Fibroblast of gingiva (primary cell): ENCODE data around the gene MED29.

ENCODE experiments used
- DNase-seq: peaks from one replicate; pipeline ENCODE4 v3.0.0-alpha.2; 2011; ENCODE audit warnings: low read depth

The MED29 gene

DNA sequence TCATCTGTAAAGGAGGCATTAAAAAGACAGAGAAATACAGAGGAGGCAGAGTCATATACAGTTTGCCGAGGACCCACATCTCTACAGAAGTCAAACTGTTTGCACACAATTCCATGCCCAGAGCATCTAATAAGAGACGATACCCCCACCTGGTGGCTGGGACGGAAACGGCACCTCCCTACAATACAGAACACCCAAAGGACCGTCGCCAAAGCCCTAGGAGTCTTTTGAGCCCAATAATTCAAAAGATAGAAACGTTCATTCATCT, 20.6 kb downstream of the MED29 start:
- peak; percentile 93 for DNase-seq

GRCh38 chr19:39412100-39412866, 21.1 kb downstream of the MED29 start, which contains the start of gene PLEKHG2:
Gene PLEKHG2 (plus strand): TSS chr19:39412669. CDS start chr19:39414087, 1,418 bp downstream.
- peak; percentile 100 for DNase-seq

- no peak for DNase-seq
Measured at GRCh38 chr19:39412867-39413271, 21.7 kb downstream of the MED29 start.

DNA sequence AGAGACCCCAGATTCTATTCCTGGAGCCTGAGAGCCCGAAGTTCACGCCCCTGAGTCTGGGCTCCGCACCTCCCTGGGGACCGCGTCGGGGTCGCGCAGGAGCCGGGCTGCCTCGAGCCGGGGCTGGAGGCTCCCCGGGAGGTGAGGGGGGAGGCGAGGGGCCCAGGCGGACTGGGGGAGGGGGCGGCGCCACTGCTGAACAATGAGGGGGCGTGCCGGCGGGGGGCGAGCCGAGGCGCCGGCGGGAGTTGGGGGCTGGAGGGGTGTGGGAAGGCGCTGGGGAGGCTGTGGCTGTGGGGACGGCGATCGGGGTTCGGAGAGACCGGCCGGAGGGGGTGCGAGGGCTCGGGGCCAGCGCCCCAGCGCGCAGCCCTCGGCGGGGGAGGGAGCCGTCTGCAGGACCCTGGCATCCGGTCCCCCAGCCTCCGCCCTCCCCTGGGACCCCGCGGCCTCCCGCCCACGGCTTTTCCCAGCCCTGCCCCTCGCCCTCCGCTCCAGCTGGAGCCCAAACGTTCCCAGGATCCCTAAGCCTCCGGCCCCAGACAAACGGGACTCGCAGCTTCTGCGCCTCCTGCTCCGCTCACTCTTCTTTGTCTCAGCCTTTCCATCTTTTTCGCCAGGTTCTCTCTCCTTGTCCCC, 22.2 kb downstream of the MED29 start:
- peak; percentile 73 for DNase-seq

DNA sequence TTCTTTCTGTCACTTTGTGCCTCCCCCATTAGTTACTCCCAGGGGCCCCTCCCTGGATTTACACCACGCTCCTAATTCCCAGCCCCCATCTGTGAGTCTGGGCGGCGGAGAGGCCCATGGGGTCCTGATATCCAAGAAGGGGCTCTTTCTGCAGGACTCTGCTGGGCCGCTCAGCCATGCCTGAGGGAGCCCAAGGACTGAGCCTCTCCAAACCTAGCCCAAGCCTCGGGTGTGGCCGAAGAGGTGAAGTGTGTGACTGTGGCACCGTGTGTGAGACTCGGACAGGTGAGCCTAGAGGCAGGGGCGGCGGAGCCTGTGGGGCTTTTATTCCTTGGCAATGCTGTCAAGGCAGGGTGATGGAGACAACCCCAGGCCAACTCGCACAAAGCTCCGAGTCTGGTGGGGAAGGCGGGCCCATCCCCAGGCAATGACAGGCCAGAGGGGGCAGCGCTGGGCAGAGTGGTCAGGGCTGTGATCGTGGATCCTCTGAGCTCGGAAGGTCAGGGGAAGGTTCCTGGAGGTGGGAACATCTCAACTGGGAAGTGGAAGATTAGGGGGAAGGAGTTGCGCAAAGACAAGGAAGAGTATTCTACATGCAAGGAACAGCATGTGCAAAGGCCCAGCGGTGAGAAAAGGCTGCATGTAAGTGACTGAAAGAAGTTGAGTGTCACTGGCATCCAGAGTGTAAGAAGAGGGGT, 22.9 kb downstream of the MED29 start:
- no peak for DNase-seq

DNA sequence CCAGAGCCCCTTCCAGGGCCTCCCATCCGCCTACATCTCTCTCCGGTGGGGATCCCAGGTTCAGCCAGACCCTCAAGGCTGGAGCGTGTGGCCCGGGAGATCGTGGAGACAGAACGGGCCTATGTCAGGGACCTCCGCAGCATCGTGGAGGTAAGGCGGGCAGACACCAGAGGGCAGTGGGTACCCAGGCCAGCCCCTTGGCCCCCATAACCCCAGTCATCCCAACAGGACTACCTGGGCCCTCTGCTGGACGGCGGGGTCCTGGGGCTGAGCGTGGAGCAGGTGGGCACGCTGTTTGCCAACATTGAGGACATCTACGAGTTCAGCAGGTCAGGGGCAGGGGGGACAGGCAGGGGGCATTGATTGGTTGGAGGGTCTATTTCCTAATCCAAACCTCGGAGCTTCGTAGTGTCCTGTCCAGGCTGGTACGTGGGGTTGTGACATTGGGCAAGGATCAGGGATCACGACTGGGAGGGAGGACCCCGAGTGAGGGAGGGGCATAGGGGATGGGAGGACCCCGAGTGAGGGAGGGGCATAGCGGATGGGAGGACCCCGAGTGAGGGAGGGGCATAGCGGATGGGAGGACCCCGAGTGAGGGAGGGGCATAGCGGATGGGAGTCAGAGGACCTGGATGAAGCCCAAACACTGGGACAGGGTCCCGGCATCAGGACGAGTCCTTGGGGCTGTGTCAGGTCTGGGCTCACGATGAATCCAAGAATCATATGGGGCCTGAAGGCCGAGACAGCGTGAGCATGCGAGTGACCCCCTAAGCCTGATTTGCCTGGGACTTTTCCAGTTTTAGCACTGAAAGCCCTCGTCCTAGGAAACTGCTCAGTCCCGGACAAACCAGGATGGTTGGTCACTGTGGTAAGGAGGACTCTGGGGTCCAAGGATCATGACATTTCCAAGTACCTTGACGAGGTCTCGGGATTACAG, 24.2 kb downstream of the MED29 start:
- no peak for DNase-seq

- DNase-seq = no peak
Measured at GRCh38 chr19:39416152-39417120, 25.3 kb downstream of the MED29 start.

- no peak for DNase-seq
Measured at GRCh38 chr19:39417463-39418181, 26.4 kb downstream of the MED29 start.

DNA sequence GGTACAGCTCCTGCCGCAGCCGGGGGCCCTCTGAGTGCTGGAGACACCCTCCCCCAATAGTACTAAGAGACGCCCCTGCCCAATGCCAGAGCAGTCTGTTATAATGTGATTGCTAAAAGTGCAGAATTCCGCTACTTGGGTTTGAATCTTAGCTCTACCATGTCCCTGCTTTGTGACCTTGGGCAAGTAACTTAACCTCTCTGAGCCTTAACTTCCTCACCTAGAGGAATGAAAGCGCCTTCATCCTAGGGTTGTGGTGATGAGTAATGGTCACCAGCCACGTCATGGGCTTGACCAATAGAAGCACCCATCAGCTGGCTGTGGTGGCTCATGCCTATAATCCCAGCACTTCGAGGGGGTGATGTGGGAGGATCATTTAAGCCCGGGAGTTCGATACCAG, 27.8 kb downstream of the MED29 start:
- DNase-seq = no peak

DNA sequence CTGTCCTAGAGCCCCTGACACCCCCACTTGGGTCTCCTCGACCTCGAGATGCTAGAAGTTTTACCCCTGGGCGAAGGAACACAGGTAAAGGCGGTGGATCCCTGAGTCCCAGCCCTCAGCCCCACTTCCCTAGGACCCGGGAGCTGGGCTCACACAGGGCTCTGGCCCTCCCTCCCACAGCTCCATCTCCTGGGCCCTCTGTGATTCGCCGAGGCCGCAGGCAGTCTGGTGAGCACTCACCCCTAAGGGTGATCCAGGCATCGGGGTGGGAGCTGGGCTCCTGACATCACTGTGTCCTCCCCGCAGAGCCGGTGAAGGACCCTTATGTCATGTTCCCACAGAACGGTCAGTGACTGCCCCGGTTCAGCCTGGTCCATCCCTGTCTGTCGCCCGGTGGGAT, 29.6 kb downstream of the MED29 start:
- no peak for DNase-seq

GRCh38 chr19:39422020-39422419, 30.8 kb downstream of the MED29 start:
- DNase-seq = no peak

DNA sequence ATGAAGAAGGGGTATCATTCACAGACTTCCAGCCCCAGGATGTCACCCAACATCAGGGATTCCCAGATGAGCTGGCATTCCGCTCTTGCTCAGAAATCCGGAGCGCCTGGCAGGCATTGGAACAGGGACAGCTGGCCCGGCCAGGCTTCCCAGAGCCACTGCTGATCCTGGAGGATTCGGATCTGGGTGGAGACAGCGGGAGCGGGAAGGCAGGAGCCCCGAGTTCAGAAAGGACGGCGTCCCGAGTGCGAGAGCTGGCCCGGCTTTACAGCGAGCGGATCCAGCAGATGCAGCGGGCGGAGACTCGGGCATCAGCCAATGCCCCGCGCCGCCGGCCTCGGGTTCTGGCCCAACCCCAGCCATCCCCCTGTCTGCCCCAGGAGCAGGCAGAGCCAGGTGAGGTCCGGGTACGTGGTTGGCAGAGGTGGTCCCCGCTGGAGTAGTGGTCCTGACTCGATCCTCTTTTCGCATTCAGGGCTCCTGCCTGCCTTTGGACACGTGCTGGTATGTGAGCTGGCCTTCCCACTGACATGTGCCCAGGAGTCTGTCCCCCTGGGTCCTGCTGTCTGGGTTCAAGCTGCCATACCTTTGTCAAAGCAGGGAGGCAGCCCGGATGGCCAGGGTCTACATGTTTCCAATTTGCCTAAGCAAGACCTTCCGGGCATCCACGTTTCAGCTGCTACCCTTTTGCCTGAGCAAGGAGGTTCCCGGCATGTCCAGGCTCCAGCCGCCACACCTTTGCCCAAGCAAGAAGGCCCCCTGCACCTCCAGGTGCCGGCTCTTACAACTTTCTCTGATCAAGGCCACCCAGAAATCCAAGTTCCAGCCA, 32.3 kb downstream of the MED29 start:
- DNase-seq = no peak

DNA sequence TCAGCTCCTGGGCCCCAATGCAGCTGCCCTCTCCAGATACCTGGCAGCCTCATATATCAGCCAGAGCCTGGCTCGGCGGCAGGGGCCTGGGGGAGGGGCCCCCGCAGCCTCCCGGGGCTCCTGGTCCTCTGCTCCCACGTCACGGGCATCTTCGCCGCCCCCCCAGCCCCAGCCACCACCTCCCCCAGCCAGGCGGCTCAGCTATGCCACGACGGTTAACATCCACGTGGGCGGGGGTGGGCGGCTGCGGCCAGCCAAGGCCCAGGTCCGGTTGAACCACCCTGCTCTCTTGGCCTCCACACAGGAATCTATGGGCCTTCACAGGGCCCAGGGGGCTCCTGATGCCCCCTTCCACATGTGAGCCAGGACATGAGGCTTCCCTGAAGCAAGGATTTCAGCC, 33.8 kb downstream of the MED29 start:
- DNase-seq = no peak

- DNase-seq = no peak
Measured at GRCh38 chr19:39425744-39426143, 34.6 kb downstream of the MED29 start.

DNA sequence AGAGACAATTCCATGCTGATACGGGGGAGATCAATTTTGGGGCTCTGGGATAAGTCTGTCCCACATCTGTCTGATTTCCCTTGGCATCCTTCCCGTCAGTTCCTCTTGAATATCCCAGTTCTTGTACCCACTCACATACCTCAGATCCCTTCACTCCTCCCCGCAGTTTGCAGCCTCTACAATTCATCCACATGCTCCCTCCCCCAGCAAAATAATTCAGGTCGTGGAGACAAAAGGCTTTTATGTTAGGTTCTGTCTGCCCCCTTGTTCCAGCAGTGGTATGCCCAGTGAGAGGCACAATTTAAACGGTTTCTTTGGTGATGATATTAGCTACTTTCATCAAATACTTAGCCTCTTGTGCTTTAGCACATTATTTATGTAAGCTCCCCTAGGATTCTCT, 35.0 kb downstream of the MED29 start:
- no peak for DNase-seq

DNA sequence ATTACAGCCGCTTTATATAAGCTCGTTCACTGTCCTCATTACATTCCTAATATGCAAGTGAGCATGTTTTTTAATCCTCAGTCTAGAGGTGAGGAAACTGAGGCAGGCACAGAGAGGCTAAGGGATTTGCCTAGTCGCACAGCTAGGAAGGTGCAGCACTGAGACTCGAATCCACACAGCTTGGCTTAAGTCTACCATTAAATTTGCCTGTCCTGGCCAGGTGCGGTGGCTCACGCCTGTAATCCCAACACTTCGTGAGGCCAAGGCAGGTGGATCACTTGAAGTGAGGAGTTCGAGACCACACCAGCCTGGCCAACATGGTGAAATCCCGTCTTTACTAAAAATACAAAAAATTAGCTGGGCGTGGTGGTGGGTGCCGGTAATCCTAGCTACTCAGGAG, 36.5 kb downstream of the MED29 start:
- DNase-seq = no peak

- DNase-seq = peak; percentile 80
Measured at GRCh38 chr19:39428283-39429112, 37.3 kb downstream of the MED29 start.
